Skin of body (tissue), 2 donors: ENCODE measurements around the gene SULT1A2. TPM values are rescaled to one million over a fixed set of nuclear protein-coding genes. Genes with fewer than 3 reads are reported as not detected.
A peak's percentile ranks its signal among the peaks of the same experiment; 100 is the strongest.
"Not testable (repeated sequence)": the region's sequence is repeated elsewhere in the genome, so short reads cannot be mapped to it uniquely, and the experiment has no call there.

ENCODE experiments used
- DNase-seq: peaks from one replicate; lab custom pipeline; 2025; lab: John Stamatoyannopoulos, UW
- total RNA-seq: library from RNA; depleted of rRNA; stranded (reverse); fragments of >200 nt; gene quantifications from one replicate; pipeline ENCODE4 v1.2.3, GENCODE V29; 2014

Gene SULT1A2
- total RNA-seq, 1 donor from 2014 or later: 0.39 TPM

- DNase-seq: peak; percentile 27
Measured at GRCh38 chr16:28609631-28610594, 13.1 kb upstream of the SULT1A2 start, which contains the start of gene SULT1A1. Gene SULT1A1 (minus strand): TSS chr16:28610044. CDS start chr16:28608855, 1,189 bp downstream.

GRCh38 chr16:28608867-28609596 lies 12.2 kb upstream of the SULT1A2 start:
- DNase-seq: not testable (repeated sequence)

- not testable (repeated sequence) for DNase-seq
Measured at GRCh38 chr16:28608496-28608808, 11.6 kb upstream of the SULT1A2 start.

GRCh38 chr16:28607681-28608495 lies 11.0 kb upstream of the SULT1A2 start:
- not testable (repeated sequence) for DNase-seq

- DNase-seq: no peak
Measured at GRCh38 chr16:28607116-28607623, 10.3 kb upstream of the SULT1A2 start.

- DNase-seq: no peak
Measured at GRCh38 chr16:28606291-28607115, 9.7 kb upstream of the SULT1A2 start.

- DNase-seq: no peak
Measured at GRCh38 chr16:28604186-28604565, 7.3 kb upstream of the SULT1A2 start.

- DNase-seq: no peak
Measured at GRCh38 chr16:28603381-28604185, 6.7 kb upstream of the SULT1A2 start.

GRCh38 chr16:28602529-28602928 lies 5.7 kb upstream of the SULT1A2 start:
- DNase-seq: no peak

- not testable (repeated sequence) for DNase-seq
Measured at GRCh38 chr16:28602062-28602461, 5.2 kb upstream of the SULT1A2 start.

GRCh38 chr16:28601589-28601988 lies 4.7 kb upstream of the SULT1A2 start:
- DNase-seq: not testable (repeated sequence)

- DNase-seq: not testable (repeated sequence)
Measured at GRCh38 chr16:28600965-28601364, 4.1 kb upstream of the SULT1A2 start.

GRCh38 chr16:28599377-28600285 lies 2.8 kb upstream of the SULT1A2 start:
- not testable (repeated sequence) for DNase-seq

- DNase-seq: no peak
Measured at GRCh38 chr16:28597692-28598261, 927 bp upstream of the SULT1A2 start.

GRCh38 chr16:28596115-28596630 lies 677 bp downstream of the SULT1A2 start:
- no peak for DNase-seq

- not testable (repeated sequence) for DNase-seq
Measured at GRCh38 chr16:28595451-28595850, 1.4 kb downstream of the SULT1A2 start.

- no peak for DNase-seq
Measured at GRCh38 chr16:28592979-28593553, 3.8 kb downstream of the SULT1A2 start.
